Ishikawa (cell line): ENCODE measurements around the gene PRSS38.

ENCODE experiments used
- CEBPB ChIP-seq: IDR thresholded peaks from 2 replicates; pipeline ENCODE4 v1.6.1; 2012
- CREB1 ChIP-seq: IDR thresholded peaks from 2 replicates; pipeline ENCODE4 v1.6.1; 2012; ENCODE audit warnings: low read depth
- EGR1 ChIP-seq: IDR thresholded peaks from 2 replicates; pipeline ENCODE4 v1.6.1; 2012
- EP300 ChIP-seq: IDR thresholded peaks from 2 replicates; pipeline ENCODE4 v1.6.1; 2012; ENCODE audit warnings: borderline replicate concordance
- FOXM1 ChIP-seq: IDR thresholded peaks from 2 replicates; pipeline ENCODE4 v1.6.1; 2012; ENCODE audit warnings: low read depth, borderline replicate concordance
- NFIC ChIP-seq: IDR thresholded peaks from 2 replicates; pipeline ENCODE4 v1.6.1; 2012
- RAD21 ChIP-seq: IDR thresholded peaks from 2 replicates; pipeline ENCODE4 v1.6.1; 2012; ENCODE audit warnings: low read depth
- TAF1 ChIP-seq: IDR thresholded peaks from 2 replicates; pipeline ENCODE4 v1.6.1; 2012; ENCODE audit warnings: low read depth, mild to moderate bottlenecking
- TCF12 ChIP-seq: IDR thresholded peaks from 2 replicates; pipeline ENCODE4 v1.6.1; 2012; ENCODE audit warnings: low read depth
- TEAD4 ChIP-seq: IDR thresholded peaks from 2 replicates; pipeline ENCODE4 v1.6.1; 2012
- YY1 ChIP-seq: IDR thresholded peaks from 2 replicates; pipeline ENCODE4 v1.6.1; 2012; ENCODE audit warnings: low read depth
- ZBTB7A ChIP-seq: IDR thresholded peaks from 2 replicates; pipeline ENCODE4 v1.6.1; 2012; ENCODE audit warnings: low read depth
- TF ChIP-seq, protein P1 (sequence below): IDR thresholded peaks from 2 replicates; pipeline ENCODE4 v1.6.1; 2012
- TF ChIP-seq, protein P2 (sequence below): IDR thresholded peaks from 2 replicates; pipeline ENCODE4 v1.6.1; 2012
- TF ChIP-seq, protein P3 (sequence below): IDR thresholded peaks from 2 replicates; pipeline ENCODE4 v1.6.1; 2012; ENCODE audit warnings: low read depth, mild to moderate bottlenecking

Gene PRSS38

DNA sequence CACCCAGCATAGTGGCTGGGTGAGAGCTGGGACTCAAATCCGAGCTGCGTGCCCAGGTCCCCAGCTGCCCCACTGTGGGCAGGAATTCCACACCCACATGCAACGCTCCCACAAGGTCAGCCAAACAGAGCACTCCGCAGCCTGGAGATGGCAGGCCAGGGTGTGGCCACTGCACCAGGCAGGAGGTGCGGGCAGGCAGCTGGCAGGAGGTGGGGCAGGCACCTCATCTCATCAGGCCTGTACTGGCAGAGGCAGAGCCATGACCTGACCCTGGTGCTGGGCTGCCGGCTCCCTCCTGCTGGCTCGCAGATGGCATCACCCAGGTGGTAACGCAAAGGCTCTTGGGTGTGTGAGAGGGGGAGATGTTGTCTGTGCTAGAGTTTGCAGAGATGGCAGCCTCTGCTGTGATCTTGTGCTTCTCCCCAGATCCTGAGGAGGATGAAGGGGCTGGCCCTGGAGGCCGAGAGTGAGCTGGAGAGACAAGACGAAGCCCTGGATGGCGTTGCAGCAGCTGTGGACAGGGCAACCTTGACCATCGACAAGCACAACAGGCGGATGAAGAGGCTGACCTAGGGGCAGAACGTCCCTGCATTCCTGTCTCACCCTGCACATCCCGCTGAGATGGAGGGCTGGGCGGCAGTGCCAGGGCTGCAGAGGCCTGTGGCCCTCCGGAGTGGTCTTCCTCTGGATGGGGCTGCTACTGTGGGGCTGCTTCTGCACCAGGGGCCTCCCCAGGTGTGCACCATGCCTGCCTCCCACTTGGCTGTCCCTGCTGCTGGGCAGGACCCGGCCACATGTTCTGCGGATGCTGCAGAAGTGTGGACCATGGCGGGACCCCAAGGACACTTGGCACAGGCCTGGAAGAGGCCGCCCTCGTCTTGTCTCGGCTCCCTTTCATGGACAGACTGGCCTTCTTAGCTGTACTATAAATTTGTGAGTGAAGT lies 35.1 kb upstream of the PRSS38 start:
- TF ChIP-seq CREB1, result no peak
- TF ChIP-seq FOXM1, result no peak
- TF ChIP-seq TEAD4, result no peak
- no peak for TF ChIP-seq CEBPB
- TF ChIP-seq, protein P1, sequence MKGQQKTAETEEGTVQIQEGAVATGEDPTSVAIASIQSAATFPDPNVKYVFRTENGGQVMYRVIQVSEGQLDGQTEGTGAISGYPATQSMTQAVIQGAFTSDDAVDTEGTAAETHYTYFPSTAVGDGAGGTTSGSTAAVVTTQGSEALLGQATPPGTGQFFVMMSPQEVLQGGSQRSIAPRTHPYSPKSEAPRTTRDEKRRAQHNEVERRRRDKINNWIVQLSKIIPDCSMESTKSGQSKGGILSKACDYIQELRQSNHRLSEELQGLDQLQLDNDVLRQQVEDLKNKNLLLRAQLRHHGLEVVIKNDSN, result no peak
- no peak for TF ChIP-seq EGR1
- no peak for TF ChIP-seq RAD21
- no peak for TF ChIP-seq EP300
- no peak for TF ChIP-seq NFIC
- no peak for TF ChIP-seq TAF1
- TF ChIP-seq ZBTB7A, result no peak
- TF ChIP-seq YY1, result no peak

DNA sequence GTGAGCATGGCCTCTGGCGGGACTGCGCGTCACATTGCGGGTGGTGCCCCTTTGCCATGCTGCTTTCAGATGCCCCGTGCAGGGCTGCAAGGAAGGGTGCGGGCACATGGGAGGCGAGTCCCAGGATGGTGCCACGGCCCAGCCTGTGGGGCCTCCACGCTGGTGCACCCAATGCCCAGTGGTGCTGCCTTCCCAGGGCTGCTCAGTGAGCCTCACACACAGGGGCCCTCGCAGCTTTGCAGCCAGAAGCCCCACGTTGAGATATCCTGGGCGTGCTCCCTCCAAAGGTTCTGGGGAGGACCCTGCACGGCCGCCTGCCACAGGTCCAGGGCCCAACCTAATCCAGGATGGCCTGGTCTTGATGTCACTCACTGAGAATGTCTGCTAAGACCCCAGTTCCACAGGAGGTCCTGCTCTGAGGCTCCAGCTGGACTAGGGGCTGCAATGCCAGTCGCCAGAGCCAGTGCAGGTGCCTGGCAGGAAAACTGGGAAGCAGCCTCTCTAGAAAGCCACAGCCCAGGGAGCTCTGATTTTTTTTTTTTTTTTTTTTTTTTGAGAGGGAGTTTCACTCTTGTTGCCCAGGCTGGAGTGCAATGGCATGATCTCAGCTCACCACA lies 34.1 kb upstream of the PRSS38 start:
- no peak for TF ChIP-seq EP300
- no peak for TF ChIP-seq EGR1
- no peak for TF ChIP-seq CEBPB
- no peak for TF ChIP-seq FOXM1
- TF ChIP-seq, protein P2, sequence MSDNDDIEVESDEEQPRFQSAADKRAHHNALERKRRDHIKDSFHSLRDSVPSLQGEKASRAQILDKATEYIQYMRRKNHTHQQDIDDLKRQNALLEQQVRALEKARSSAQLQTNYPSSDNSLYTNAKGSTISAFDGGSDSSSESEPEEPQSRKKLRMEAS, result no peak
- no peak for TF ChIP-seq TCF12
- no peak for TF ChIP-seq ZBTB7A
- TF ChIP-seq, protein P3, sequence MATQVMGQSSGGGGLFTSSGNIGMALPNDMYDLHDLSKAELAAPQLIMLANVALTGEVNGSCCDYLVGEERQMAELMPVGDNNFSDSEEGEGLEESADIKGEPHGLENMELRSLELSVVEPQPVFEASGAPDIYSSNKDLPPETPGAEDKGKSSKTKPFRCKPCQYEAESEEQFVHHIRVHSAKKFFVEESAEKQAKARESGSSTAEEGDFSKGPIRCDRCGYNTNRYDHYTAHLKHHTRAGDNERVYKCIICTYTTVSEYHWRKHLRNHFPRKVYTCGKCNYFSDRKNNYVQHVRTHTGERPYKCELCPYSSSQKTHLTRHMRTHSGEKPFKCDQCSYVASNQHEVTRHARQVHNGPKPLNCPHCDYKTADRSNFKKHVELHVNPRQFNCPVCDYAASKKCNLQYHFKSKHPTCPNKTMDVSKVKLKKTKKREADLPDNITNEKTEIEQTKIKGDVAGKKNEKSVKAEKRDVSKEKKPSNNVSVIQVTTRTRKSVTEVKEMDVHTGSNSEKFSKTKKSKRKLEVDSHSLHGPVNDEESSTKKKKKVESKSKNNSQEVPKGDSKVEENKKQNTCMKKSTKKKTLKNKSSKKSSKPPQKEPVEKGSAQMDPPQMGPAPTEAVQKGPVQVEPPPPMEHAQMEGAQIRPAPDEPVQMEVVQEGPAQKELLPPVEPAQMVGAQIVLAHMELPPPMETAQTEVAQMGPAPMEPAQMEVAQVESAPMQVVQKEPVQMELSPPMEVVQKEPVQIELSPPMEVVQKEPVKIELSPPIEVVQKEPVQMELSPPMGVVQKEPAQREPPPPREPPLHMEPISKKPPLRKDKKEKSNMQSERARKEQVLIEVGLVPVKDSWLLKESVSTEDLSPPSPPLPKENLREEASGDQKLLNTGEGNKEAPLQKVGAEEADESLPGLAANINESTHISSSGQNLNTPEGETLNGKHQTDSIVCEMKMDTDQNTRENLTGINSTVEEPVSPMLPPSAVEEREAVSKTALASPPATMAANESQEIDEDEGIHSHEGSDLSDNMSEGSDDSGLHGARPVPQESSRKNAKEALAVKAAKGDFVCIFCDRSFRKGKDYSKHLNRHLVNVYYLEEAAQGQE, result no peak
- TF ChIP-seq YY1, result no peak
- no peak for TF ChIP-seq TAF1
- TF ChIP-seq, protein P1, result no peak
- no peak for TF ChIP-seq TEAD4
- TF ChIP-seq RAD21, result no peak

DNA sequence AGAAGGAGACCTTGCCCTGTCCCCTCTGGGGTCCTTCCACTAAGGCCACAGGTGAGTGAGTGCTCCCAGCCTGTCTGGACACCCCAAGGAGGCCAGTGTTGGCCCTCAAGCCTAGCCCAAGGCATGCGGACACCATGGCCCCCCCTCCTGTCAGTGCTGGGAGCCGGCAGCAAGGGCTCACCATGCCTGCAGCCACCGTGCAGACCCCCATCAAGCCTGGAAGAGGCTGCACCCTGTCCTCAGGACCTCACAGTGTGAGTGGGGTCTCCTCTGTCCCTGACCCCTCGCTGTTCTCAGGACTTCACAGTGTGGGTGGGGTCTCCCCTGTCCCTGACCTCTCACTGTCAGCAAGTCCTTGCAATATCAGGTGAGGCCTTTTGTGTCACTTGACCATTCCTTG lies 33.2 kb upstream of the PRSS38 start:
- TF ChIP-seq EP300, result no peak
- TF ChIP-seq NFIC, result no peak
- TF ChIP-seq CEBPB, result no peak
- TF ChIP-seq, protein P1, result no peak
- no peak for TF ChIP-seq TCF12
- no peak for TF ChIP-seq CREB1
- TF ChIP-seq, protein P3, result no peak
- no peak for TF ChIP-seq ZBTB7A
- no peak for TF ChIP-seq RAD21
- no peak for TF ChIP-seq TAF1
- TF ChIP-seq TEAD4, result no peak

DNA sequence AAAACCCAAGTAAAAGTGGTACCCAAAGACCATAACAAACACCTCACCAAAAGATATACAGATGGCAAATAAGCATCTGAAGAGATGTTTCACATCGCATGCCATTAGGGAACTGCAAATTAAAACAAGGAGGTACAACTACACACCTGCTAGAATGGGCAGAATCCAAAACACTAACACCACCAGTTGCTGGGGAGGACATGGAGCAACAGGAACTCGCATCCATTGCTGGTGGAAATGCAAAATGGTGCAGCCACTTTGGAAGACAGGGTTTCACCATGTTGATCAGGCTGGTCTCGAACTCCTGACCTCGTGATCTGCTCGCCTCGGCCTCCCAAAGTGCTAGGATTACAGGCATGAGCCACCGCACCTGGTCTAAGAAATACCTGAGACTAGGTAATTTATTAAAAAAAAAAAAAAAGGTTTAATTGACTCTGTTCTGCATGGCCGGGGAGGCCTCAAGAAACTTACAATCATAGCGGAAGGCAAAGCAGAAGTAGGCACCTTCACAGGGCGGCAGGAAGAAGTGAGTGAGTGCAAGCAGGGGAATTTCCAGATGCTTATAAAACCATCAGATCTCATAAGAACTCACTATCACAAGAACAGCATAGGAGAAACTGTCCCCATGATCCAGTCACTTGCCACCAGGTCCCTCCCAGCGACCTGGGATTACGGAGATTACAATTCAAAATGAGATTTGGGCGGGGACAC lies 30.2 kb upstream of the PRSS38 start:
- TF ChIP-seq, protein P1, result no peak
- no peak for TF ChIP-seq FOXM1
- no peak for TF ChIP-seq NFIC
- no peak for TF ChIP-seq YY1
- TF ChIP-seq EP300, result no peak
- TF ChIP-seq CEBPB, result no peak
- no peak for TF ChIP-seq TAF1
- no peak for TF ChIP-seq TEAD4
- no peak for TF ChIP-seq RAD21
- TF ChIP-seq, protein P2, result no peak
- TF ChIP-seq ZBTB7A, result no peak
- TF ChIP-seq EGR1, result no peak
- TF ChIP-seq CREB1, result no peak
